ENCODE results near the gene VDAC1.

DNA sequence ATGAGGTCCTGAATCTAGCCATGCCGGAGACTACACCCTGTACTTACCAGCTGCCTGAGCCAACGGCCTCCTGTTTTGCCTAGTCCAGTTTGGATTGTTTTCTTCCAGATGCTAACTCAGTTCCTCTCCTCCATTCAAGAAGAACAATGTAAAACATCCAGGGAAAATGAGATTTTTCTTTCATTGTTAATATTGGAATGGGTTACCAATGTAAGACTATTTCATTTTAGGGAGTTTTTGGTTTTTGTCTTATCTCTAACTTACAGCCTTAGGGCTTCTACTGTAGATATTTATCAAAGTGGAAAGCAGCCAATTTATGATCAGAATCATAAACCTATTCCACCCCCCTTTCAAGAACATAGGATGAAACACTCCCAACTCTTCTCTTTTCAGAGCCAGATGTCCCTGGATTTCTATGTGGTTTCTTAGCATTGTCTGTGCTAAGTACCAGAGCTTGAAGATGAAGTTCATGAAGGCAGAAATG is 3.5 kb upstream of the VDAC1 start:
- TF ChIP-seq POLR2A (IDR thresholded peaks at IDR 0.05; ENCODE audit: low read depth, low read length) = no peak
- TF ChIP-seq IKZF1 (conservative IDR thresholded peaks at IDR 0.05) = no peak
- TF ChIP-seq BHLHE40 (IDR thresholded peaks at IDR 0.05; ENCODE audit: borderline replicate concordance in 1 of 2, low read depth in 2 of 2, low read length in 1 of 2) = no peak
- TF ChIP-seq, protein P1, sequence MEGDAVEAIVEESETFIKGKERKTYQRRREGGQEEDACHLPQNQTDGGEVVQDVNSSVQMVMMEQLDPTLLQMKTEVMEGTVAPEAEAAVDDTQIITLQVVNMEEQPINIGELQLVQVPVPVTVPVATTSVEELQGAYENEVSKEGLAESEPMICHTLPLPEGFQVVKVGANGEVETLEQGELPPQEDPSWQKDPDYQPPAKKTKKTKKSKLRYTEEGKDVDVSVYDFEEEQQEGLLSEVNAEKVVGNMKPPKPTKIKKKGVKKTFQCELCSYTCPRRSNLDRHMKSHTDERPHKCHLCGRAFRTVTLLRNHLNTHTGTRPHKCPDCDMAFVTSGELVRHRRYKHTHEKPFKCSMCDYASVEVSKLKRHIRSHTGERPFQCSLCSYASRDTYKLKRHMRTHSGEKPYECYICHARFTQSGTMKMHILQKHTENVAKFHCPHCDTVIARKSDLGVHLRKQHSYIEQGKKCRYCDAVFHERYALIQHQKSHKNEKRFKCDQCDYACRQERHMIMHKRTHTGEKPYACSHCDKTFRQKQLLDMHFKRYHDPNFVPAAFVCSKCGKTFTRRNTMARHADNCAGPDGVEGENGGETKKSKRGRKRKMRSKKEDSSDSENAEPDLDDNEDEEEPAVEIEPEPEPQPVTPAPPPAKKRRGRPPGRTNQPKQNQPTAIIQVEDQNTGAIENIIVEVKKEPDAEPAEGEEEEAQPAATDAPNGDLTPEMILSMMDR (IDR thresholded peaks at IDR 0.05 in 2 of 3, conservative IDR thresholded peaks at IDR 0.05 in 1 of 3; ENCODE audit: control insufficient read depth in 2 of 3, extremely low read depth in 1 of 3, insufficient read depth in 1 of 3, low read depth in 3 of 3, low read length in 3 of 3) = no peak
- no peak for TF ChIP-seq MEF2A (IDR thresholded peaks at IDR 0.05; ENCODE audit: insufficient read depth, low read depth, low read length)
- TF ChIP-seq MYC (IDR thresholded peaks at IDR 0.05; ENCODE audit: insufficient read depth, insufficient read length, insufficient replicate concordance, low read length, severe bottlenecking) = no peak
- no peak for TF ChIP-seq POLR2AphosphoS2 (IDR thresholded peaks at IDR 0.05; ENCODE audit: low read depth, low read length)
- TF ChIP-seq CHD1 (IDR thresholded peaks at IDR 0.05; ENCODE audit: low read depth, low read length) = no peak
